HG02870 (cell line): ENCODE results near the gene KIZ.

Source experiments
- ATAC-seq: cut with Tn5 transposase; IDR thresholded peaks from one replicate; pipeline ENCODE4 v1.9.1; 2021; ENCODE audit warnings: mild to moderate bottlenecking, moderate library complexity; ENCODE audit not compliant: unreplicated experiment

The KIZ gene

DNA sequence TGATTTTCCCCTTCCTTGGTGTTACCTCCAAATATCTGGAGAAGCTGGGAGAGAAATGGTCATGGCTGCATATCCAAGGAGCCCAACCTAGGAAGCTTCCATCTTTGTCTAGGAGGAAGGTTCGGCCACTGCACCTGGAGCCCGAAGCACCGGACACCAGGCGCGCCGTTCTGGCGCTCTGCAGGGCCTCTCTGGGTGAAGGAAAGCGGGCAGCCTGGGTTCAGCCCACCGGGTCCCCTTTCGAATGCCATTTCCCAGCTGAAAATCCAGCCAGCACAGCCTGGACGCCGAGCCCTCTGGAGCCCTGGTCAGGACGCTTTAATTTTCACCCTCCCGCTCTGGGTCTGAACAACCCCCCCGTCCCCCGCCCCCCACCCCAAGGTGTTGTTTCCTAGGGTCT lies 21.0 kb upstream of the KIZ start:
- ATAC-seq, result no peak

DNA sequence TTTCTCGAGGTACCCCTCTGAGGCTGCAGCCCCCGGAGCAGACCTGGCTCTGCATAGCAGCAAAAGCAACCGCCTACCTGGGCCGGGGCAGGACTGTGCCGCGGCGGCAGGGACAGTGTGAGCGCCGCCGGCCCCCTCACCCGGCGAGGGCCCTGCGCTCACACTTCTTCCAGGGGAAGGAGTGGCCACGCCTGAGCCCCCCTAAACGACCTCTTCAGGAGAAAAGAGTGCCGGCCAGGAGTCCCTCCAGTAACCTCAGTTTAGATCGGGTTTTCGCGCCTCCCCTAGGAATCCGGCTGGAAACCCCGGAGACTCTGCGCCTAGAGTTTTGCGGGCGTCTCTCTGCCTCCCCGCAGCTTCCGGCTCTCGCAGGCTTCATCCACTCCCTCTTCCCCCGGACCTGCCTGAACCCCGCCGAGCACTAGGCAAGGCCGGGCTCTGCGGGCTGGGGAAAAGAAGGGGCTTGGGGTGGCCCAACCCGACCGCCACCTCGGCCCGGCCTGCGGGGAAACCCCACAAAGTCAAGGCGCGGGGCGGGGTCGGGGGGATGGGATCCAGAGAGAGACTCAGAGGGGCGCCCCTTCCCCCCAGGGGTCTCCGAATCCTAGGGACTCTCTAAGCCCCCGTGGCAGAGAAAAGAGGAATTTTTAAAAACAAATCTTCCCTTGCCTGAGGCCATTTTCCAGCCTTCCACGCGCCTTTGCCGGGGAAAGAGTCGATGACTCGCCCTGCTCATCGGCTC lies 20.3 kb upstream of the KIZ start:
- no peak for ATAC-seq

- ATAC-seq, result no peak
Measured at GRCh38 chr20:21106171-21107017, 19.5 kb upstream of the KIZ start, which contains the start of gene LINC00237. Gene LINC00237, minus strand, starts transcription at chr20:21106358.

GRCh38 chr20:21109144-21109543 lies 16.7 kb upstream of the KIZ start:
- ATAC-seq, result no peak

GRCh38 chr20:21110811-21111210 lies 15.1 kb upstream of the KIZ start:
- no peak for ATAC-seq

DNA sequence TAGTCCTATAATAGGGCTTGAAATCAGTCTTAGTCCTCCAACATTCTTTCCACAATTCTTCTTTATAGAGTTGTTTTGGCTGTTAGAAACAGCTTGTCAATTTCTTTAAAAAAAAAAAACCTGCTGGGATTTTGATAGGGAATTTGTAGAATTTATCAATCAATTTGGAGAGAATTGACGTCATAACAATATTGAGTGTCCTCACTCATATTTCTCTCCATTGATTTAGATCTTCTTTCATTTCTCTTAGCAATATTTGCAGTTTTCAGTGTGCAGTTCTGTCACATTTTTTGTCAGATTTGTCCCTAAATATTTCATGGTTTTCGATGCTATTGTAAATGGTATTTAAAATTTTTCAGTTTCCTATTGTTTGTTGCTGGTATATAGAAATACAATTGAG lies 14.5 kb upstream of the KIZ start:
- ATAC-seq, result no peak

DNA sequence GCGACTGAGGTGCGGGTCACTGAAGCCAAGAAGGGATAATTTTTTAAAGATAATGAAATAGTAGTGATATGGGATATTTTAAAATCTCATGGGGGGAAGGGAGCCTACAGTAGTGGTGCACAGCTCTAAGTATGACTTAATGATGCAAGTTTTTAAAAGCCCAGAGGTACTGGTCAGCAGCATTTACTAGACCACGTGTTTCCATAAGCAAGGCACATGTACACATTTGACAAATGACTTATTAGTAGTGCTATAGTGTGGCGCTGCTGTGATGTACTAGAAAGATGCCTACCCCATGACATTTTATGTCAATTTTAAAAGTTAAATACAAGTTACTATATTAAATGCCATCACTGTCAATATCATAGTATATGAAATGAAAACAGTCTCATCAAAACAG lies 12.2 kb upstream of the KIZ start:
- ATAC-seq, result no peak

DNA sequence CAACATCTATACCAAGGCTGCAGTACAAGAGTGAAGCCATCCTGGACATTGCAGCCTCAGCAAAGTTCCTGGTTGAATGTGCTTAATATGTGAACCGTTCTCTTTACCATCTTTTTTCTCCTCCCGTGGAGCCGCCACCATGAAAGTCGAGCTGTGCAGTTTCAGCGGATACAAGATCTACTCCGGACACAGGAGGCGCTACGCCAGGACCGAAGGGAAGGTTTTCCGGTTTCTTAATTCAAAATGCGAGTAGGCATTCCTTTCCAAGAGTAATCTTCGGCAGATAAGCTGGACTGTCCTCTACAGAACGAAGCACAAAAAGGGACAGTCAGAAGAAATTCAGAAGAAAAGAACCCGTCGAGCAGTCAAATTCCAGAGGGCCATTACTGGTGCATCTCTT lies 11.3 kb upstream of the KIZ start:
- no peak for ATAC-seq

DNA sequence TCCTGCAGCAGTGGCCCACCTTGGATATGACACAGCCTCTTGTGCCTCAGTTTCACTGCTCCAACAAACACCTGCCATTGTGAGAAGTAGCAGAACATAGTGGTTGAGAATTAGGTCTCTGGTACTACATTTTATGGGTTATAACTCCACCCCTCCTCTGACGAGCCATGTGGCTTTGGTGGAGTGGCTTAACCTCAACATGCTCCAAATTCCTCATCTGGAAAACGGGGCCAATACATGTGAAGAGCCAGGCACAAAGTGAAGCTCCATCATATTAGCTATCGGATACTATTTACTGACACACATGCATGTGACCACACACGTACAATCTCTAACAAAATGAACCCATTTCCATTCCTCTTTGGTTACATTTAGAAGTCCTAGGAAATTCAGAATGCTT lies 8.4 kb upstream of the KIZ start:
- no peak for ATAC-seq

DNA sequence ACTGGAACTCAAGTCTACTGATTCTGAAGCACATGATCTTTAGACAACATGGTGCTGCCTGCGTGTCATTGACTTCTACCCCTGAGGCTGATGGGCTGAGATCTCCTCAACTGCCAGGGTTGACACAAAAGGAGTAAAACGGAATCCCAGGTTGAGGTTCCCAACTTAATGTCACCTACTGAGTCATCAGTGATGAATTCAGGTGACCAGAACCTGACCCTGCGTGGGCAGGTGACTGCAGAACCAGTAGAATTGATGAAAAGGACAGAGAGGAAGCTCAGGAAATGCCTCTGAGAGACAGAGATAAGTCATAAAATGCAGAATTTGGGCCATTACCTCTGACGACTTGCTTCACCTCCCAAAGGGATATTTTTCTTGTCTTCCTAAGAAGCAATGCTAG lies 7.7 kb upstream of the KIZ start:
- ATAC-seq, result no peak

DNA sequence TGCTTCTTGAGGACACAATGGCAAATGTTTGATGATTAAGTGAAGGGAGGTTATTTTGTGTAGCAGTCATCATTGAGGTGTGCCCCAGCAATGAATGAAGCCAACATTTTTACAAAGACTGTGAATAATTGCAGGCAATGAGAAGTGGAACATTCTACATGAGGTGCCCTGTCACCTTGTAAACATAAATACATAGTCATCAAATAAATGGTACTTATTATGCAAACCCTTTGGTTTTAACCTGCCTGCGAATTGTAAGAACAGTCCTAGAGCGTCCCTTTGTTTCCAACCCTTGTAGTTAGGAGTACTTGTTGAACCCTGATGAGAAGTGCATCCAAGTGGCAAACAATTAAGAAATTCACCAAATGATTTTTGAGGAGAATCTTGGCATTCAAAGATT lies 7.1 kb upstream of the KIZ start:
- ATAC-seq, result no peak

- no peak for ATAC-seq
Measured at GRCh38 chr20:21124190-21124589, 1.7 kb upstream of the KIZ start.

GRCh38 chr20:21125072-21125848 lies 622 bp upstream of the KIZ start:
- ATAC-seq, result peak; percentile 11

- ATAC-seq, result no peak
Measured at GRCh38 chr20:21126581-21126870, 644 bp downstream of the KIZ start.

- ATAC-seq, result no peak
Measured at GRCh38 chr20:21127201-21127981, 1.5 kb downstream of the KIZ start.

DNA sequence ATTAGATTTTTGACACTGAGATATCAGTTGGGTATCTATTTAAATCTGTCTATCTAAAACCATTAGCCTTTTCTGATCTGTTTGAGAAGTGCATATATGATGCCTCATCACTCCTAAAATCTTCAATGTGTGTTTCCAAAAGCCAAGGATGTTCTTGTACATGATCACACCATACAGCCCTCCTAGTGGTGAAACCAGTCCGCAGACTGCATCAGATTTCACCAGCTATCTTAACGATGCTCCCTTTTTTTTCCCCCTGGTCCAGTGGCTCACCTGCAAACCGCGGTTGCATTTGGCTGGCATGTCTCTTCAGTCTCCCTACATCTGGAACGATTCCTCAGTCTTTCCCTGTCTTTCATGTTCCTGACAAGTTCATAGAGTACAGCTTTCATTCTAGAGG lies 4.0 kb downstream of the KIZ start:
- ATAC-seq, result no peak

DNA sequence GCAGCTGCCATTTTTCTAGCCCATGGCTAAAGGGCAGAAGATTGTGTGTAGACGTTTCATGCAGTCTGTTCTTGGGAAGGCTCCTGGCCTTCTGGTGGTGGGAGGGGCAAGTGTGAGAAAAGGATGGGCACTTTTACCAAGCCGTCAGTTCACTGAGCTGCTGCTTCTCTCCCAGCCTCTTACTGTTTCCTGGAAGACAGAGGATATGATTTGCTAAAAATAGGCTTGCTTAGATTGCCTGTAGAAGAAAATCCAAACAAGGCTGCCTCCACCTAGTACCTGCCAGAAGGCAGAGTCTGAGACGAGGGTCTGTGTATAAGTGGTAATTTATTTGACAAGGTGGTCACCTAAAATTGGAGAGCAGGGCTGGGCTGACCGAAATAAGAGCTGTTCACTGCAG lies 7.5 kb downstream of the KIZ start:
- ATAC-seq, result no peak

DNA sequence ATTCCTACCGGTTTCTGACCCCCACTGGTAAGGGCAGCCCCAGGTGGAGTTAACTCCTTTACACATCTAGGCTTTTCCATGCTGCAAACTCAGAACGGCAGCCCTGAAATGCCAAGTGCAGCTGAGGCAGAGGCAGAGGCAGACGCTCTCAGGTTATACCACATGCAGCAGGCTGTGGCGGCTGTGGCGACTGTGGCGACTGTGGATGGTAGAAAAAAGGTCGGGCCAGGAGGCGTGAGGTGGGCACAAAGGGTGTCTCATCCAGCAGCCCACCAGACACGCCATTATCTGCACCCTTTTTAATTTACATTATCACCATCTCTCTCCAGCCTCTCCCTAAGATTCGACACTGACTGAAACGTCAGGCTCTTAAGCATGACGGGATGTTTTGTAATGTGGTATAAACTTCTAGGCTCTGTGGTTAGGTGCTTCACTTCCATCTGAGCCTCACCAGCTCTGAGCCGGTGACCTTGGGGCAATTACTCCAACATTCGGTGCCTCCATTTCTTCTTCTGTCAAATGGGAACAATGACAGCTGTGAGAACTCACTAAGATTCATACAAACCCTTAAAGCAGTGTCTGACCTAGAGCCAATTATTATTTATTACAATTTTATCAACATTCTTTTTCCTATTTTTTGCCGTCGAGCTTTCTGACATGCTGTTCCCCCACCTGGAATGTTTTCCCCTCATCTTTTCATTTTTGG lies 8.2 kb downstream of the KIZ start:
- ATAC-seq, result no peak

DNA sequence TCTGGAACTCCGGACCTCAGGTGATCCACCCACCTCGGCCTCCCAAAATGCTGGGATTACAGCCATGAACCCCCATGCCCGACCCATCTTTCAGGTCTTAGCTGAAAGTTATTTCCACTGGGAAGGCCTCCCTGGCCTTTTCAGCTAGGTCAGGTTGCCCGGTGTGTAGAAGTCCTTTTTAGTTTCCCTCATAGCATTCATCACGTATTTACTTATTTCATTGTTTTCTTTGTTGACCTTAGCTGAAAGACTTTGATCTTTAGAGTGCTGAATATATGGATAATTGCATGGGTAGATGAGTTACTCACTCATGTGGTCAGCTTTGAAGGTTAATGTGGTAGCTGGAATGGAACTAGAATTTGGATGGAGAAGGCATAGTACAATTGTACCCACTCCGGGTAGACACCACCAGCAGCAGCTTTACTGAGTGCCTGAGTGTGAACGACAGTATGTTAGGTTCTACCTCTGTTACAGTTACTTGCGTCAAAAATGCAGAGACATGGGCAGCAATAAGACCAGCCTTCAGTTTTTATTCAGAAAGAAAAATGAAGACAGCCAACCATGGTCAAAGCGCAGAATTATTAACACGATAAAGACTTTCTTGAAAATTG lies 9.1 kb downstream of the KIZ start:
- no peak for ATAC-seq
